Pancreas (tissue), 10 donors: ENCODE results near the gene NDUFB10. TPM values are rescaled to one million over a fixed set of nuclear protein-coding genes. Genes with fewer than 3 reads are reported as not detected.

Experiments
- ATAC-seq, 4 donors: fragments of 200-7000 bp; cut with Tn5 transposase; one replicate each; pipeline versions ENCODE4 v1.8.0 to v1.9.1; 2020; ENCODE audit warnings: mild to moderate bottlenecking in 4 of 4, moderate library complexity in 4 of 4
- DNase-seq, 6 donors: peaks; one replicate each; pipeline ENCODE4 v3.0.0-alpha.2; 2020
- FAIRE-seq: peaks from 2 replicates; lab custom pipeline; 2012; peaks lifted over from hg19 to GRCh38; lab: Jason Lieb, UNC
- H3K27ac ChIP-seq, 4 donors: fragments of 200-600 bp; sonication (generic); 1 replicate in 3 of 4; 2 replicates in 1 of 4; pipeline versions ENCODE4 v1.5.0 to v1.8.0; 2020
- H3K27me3 ChIP-seq, 4 donors: fragments of 200-600 bp; one replicate each; pipeline ENCODE4 v1.8.0; 2021
- H3K36me3 ChIP-seq, 3 donors: fragments of 200-600 bp; sonication (generic) in 1 of 3; one replicate each; pipeline versions ENCODE4 v1.5.0 to v1.8.0; 2020 to 2021
- H3K4me1 ChIP-seq, 3 donors: fragments of 200-600 bp; one replicate each; pipeline ENCODE4 v1.8.0; 2021
- H3K4me3 ChIP-seq, 4 donors: fragments of 200-600 bp; sonication (generic) in 2 of 4; one replicate each; pipeline versions ENCODE4 v1.5.0 to v1.8.0; 2020 to 2021
- H3K9me3 ChIP-seq, 4 donors: fragments of 200-600 bp; one replicate each; pipeline ENCODE4 v1.8.0; 2021
- WGBS, 2 donors: extraction: QIAGEN DNeasy Blood & Tissue Kit; methylation state at CpG; one replicate each; pipeline ENCODE4 v1.1.7; 2013; 5-methylcytosine and 5-hydroxymethylcytosine counted together
- intact Hi-C, 3 donors: fragments of 100-400 bp; cut with DNase I; formaldehyde crosslinking; loops; one replicate each; pipeline versions ENCODE4 v1.11.1 to v1.14.2; 2022
- polyA plus RNA-seq, 2 donors: library from polyadenylated mRNA; stranded (reverse); fragments of 200-250 nt; gene quantifications; one replicate each; pipeline ENCODE4 v1.2.3, GENCODE V29; 2013
- total RNA-seq, 6 donors: library from RNA; stranded (reverse); fragmentation: NEBNext Ultra II Directional in 4 of 6; extraction: Animal tissue kit (Norgen Biotek cat#: 25700) in 4 of 6; gene quantifications; one replicate each; pipeline versions ENCODE4 v1.2.1 to v1.2.4, GENCODE V29; 2021 to 2023
- TF ChIP-seq, protein P1 (sequence below), 4 donors: fragments of 200-600 bp; sonication (generic) in 3 of 4; IDR thresholded peaks; one replicate each; pipeline versions ENCODE4 v1.5.0 to v1.8.0; 2021; ENCODE audit warnings: antibody characterized with exemption in 4 of 4
- donor health status: healthy with polysubstance abuse.
- donor health status: DM: no; HTN: no; CAD: no; lungs with moderate emphysema.
- donor health status: DM: no; HTN: no; CAD: no.
- donor health status: control.
- donor health status: control.
- donor health status: Bipolar disorder and iron deficiency.
- donor health status: DM: yes; HTN: yes; CAD: no.
- donor health status: DM: no; HTN: no; CAD: no.
- donor health status: DM: no; HTN: no; CAD: no.
- donor health status: DM: yes; HTN: yes; CAD: no.

The NDUFB10 gene
- total and polyA plus RNA-seq, 8 donors: 54.0 to 108 (median 65.9) TPM

DNA sequence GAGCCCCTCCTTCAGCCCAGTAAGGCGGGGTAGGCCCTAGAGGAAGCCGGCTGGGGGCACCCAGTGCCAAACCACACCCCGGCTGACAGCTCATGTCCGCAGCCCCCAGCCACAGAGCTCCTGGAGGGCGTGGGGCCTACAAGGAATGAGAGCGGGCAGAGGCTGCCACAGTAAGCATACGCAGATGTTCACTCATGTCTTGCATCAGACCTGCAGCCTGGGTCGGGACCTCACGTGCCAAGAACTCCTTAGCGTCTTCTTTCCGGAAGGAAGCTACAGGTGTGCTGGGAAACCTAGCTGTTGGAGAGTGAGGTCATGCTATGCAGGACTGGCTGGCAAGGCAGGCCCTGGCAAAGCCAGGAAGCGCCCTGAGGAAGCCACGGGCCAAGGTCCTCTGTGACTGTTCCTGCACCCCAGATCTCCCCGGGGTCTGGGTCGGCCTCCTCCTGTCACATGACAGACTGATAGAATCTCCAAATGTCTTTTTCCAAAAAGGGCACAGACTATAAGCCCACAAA is 48.7 kb downstream of the NDUFB10 start:
- Histone ChIP-seq H3K9me3 (no peaks in the 10 kb centered on the region), H3K27ac (peak overlapping the region; percentile 69 to 90 (median 76)), H3K27me3 (no peaks in the 10 kb centered on the region), H3K4me3 (peak overlapping the region; percentile 4 to 100 (median 98)), H3K36me3 (peaks cover 0 to 4% (median 3%) of the 10 kb centered on the region in 3 donors), H3K4me1 (peaks cover 26 to 41% (median 33%) of the 10 kb centered on the region in 3 donors)
- DNase-seq (peak; percentile 31 to 85 (median 79)), ATAC-seq (peak; percentile 12 to 48 (median 37)), FAIRE-seq (no peak)
- intact Hi-C loops: no loop called here
- TF ChIP-seq, protein P1, sequence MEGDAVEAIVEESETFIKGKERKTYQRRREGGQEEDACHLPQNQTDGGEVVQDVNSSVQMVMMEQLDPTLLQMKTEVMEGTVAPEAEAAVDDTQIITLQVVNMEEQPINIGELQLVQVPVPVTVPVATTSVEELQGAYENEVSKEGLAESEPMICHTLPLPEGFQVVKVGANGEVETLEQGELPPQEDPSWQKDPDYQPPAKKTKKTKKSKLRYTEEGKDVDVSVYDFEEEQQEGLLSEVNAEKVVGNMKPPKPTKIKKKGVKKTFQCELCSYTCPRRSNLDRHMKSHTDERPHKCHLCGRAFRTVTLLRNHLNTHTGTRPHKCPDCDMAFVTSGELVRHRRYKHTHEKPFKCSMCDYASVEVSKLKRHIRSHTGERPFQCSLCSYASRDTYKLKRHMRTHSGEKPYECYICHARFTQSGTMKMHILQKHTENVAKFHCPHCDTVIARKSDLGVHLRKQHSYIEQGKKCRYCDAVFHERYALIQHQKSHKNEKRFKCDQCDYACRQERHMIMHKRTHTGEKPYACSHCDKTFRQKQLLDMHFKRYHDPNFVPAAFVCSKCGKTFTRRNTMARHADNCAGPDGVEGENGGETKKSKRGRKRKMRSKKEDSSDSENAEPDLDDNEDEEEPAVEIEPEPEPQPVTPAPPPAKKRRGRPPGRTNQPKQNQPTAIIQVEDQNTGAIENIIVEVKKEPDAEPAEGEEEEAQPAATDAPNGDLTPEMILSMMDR (IDR thresholded peaks at IDR 0.05): no peak
- WGBS, 2 donors: 24 to 33% methylated on average over 15 of the region's 15 CpGs

- H3K4me3 ChIP-seq: peak overlapping the region; percentile 81 to 100 (median 98)
- no peaks in the 10 kb centered on the region for H3K9me3 ChIP-seq
- H3K27me3 ChIP-seq: no peaks in the 10 kb centered on the region
- DNase-seq: peak in 5 of 6 donors; percentile 24 to 65 (median 59)
- H3K27ac ChIP-seq: peak overlapping the region; percentile 69 to 90 (median 76)
- no peaks in the 10 kb centered on the region for H3K36me3 ChIP-seq
- TF ChIP-seq, protein P1 (IDR thresholded peaks at IDR 0.05): no peak
- peaks cover 26 to 39% (median 33%) of the 10 kb centered on the region in 3 donors for H3K4me1 ChIP-seq
- intact Hi-C loops: no loop called here
- WGBS, 2 donors: 2 to 3% methylated on average over 20 to 23 of the region's 23 CpGs
- ATAC-seq: peak in 3 of 4 donors; percentile 5 to 23 (median 10)
- FAIRE-seq: no peak
Observed at GRCh38 chr16:2008631-2009163, 49.4 kb downstream of the NDUFB10 start.

DNA sequence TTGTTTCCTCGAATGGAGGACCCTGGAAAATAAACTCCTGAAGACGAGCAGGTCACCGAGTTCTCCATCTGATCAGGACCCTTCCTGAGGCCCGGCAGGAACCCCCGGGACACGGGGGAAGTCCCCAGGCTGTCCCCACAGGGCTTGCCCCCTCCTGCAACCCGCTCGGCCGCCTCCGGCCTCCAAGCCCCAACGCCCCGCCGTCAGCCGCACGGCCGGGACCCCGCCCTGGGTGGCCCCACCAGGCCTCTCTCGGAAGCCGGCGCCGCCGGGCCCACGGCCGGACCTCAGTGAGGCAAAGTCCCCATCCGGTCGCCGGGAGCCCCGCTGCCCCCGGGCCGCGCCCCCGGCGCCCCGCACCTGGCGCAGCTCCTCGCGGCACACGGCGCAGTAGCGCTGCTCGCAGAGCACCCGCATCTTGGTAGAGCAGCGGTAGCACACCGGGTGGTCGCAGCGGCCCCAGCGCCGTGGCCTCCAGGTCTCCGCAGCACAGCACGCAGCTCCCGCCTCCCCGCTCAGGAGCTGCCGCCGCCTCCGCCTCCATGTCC is 49.9 kb downstream of the NDUFB10 start:
- peaks cover 22 to 34% (median 30%) of the 10 kb centered on the region in 3 donors for H3K4me1 ChIP-seq

GRCh38 chr16:2009791-2010510 is 50.6 kb downstream of the NDUFB10 start, which contains the start of gene ZNF598:
ZNF598 (minus strand) TSS chr16:2009821.
- H3K4me1 ChIP-seq: peaks cover 17 to 27% (median 24%) of the 10 kb centered on the region in 3 donors
- intact Hi-C loops: no loop called here
- no peaks in the 10 kb centered on the region for H3K36me3 ChIP-seq
- peak within 1 kb of the TSS; percentile 70 to 90 (median 82) for H3K27ac ChIP-seq
- DNase-seq (peak; percentile 75 to 92 (median 84)), ATAC-seq (peak; percentile 82 to 92 (median 90)), FAIRE-seq (no peak)
- no peaks in the 10 kb centered on the region for H3K27me3 ChIP-seq
- peak within 1 kb of the TSS; percentile 81 to 100 (median 98) for H3K4me3 ChIP-seq
- WGBS, 2 donors: 3% methylated on average over 46 to 52 of the region's 52 CpGs
- TF ChIP-seq, protein P1 (IDR thresholded peaks at IDR 0.05): no peak
- no peaks in the 10 kb centered on the region for H3K9me3 ChIP-seq

More for the DNA sequence above, 49.9 kb downstream of the NDUFB10 start:
- FAIRE-seq (no peak), ATAC-seq (peak in 1 of 4 donors; percentile 1), DNase-seq (peak; percentile 23 to 85 (median 56))
- Histone ChIP-seq H3K36me3 (no peaks in the 10 kb centered on the region), H3K4me3 (peak overlapping the region; percentile 81 to 100 (median 98)), H3K27ac (peak overlapping the region; percentile 69 to 90 (median 76)), H3K27me3 (no peaks in the 10 kb centered on the region), H3K9me3 (no peaks in the 10 kb centered on the region)
- TF ChIP-seq, protein P1 (IDR thresholded peaks at IDR 0.05): no peak
- intact Hi-C loops: no loop called here
- WGBS, 2 donors: 0 to 1% methylated on average over 41 to 55 of the region's 55 CpGs

Other genes with a start within 250 kb of the NDUFB10 start
- 10 to 100 TPM; 27.4 to 37.8 (median 30.4) TPM for gene NME3, start 188.0 kb upstream of the NDUFB10 start, total RNA-seq
- gene NME3, start 188.0 kb upstream of the NDUFB10 start, polyA plus RNA-seq: 100 to 1,000 TPM; 232 to 297 TPM
- 1 to 10 TPM; 4.7 to 10.0 (median 6.8) TPM for gene EME2, start 186.7 kb upstream of the NDUFB10 start, total RNA-seq
- 10 to 100 TPM; 18.4 to 37.9 TPM for gene EME2, start 186.7 kb upstream of the NDUFB10 start, polyA plus RNA-seq
- 10 to 100 TPM; 42.4 to 74.5 (median 54.7) TPM for gene MRPS34, start 186.4 kb upstream of the NDUFB10 start, total RNA-seq
- gene MRPS34, start 186.4 kb upstream of the NDUFB10 start, polyA plus RNA-seq: 10 to 100 TPM; 76.0 to 84.1 TPM
- gene SPSB3, start 177.0 kb upstream of the NDUFB10 start, total RNA-seq: 10 to 100 TPM; 19.2 to 41.3 (median 37.2) TPM
- 100 to 1,000 TPM; 161 to 223 TPM for gene SPSB3, start 177.0 kb upstream of the NDUFB10 start, polyA plus RNA-seq
- gene NUBP2, start 176.6 kb upstream of the NDUFB10 start, total RNA-seq: 10 to 100 TPM; 20.4 to 42.5 (median 25.6) TPM
- gene NUBP2, start 176.6 kb upstream of the NDUFB10 start, polyA plus RNA-seq: 10 to 100 TPM; 55.7 to 58.8 TPM
- gene IGFALS, start 165.8 kb upstream of the NDUFB10 start, total RNA-seq: 1 to 10 TPM; 1.0 to 3.8 (median 2.3) TPM
- 1 to 10 TPM; 4.4 to 8.2 TPM for gene IGFALS, start 165.8 kb upstream of the NDUFB10 start, polyA plus RNA-seq
- 10 to 100 TPM; 26.6 to 39.5 (median 34.6) TPM for gene HAGH, start 132.7 kb upstream of the NDUFB10 start, total RNA-seq
- 10 to 100 TPM; 57.9 to 63.7 TPM for gene HAGH, start 132.7 kb upstream of the NDUFB10 start, polyA plus RNA-seq
- gene FAHD1, start 132.3 kb upstream of the NDUFB10 start, total RNA-seq: 10 to 100 TPM in 3 of 6 donors, 1 to 10 TPM in 3; 5.1 to 14.4 (median 10.2) TPM
- 10 to 100 TPM; 12.4 to 12.7 TPM for gene FAHD1, start 132.3 kb upstream of the NDUFB10 start, polyA plus RNA-seq
- under 1 TPM in 1 of 6 donors, not detected in 5; 0.44 TPM for gene MEIOB, start 87.4 kb upstream of the NDUFB10 start, total RNA-seq
- gene MEIOB, start 87.4 kb upstream of the NDUFB10 start, polyA plus RNA-seq: under 1 TPM in 1 of 2 donors, not detected in 1; 0.26 TPM
- not detected for gene HS3ST6, start 41.1 kb upstream of the NDUFB10 start, total RNA-seq
- under 1 TPM in 1 of 2 donors, not detected in 1; 0.11 TPM for gene HS3ST6, start 41.1 kb upstream of the NDUFB10 start, polyA plus RNA-seq
- 10 to 100 TPM; 29.7 to 77.4 (median 57.0) TPM for gene MSRB1, start 16.3 kb upstream of the NDUFB10 start, total RNA-seq
- 10 to 100 TPM; 47.0 to 94.4 TPM for gene MSRB1, start 16.3 kb upstream of the NDUFB10 start, polyA plus RNA-seq
- gene RPL3L, start 4.8 kb upstream of the NDUFB10 start, total RNA-seq: 10 to 100 TPM in 3 of 6 donors, under 1 TPM in 2, not detected in 1; 0.09 to 35.3 (median 11.0) TPM
- gene RPL3L, start 4.8 kb upstream of the NDUFB10 start, polyA plus RNA-seq: 10 to 100 TPM in 1 of 2 donors, under 1 TPM in 1; 0.05 to 11.3 TPM
- gene RPS2, start 5.3 kb downstream of the NDUFB10 start, total RNA-seq: 1,000 to 10,000 TPM; 1,316 to 3,013 (median 1,806) TPM
- 1,000 to 10,000 TPM; 1,574 to 3,219 TPM for gene RPS2, start 5.3 kb downstream of the NDUFB10 start, polyA plus RNA-seq
- not detected for gene RNF151, start 7.3 kb downstream of the NDUFB10 start, total RNA-seq
- under 1 TPM; 0.12 to 0.61 TPM for gene RNF151, start 7.3 kb downstream of the NDUFB10 start, polyA plus RNA-seq
- gene TBL3, start 12.5 kb downstream of the NDUFB10 start, total RNA-seq: 10 to 100 TPM; 14.7 to 23.5 (median 19.4) TPM
- 10 to 100 TPM; 55.8 to 63.7 TPM for gene TBL3, start 12.5 kb downstream of the NDUFB10 start, polyA plus RNA-seq
- gene NOXO1, start 21.9 kb downstream of the NDUFB10 start, total RNA-seq: under 1 TPM in 5 of 6 donors, not detected in 1; 0.35 to 0.69 (median 0.52) TPM
- 1 to 10 TPM in 1 of 2 donors, under 1 TPM in 1; 0.70 to 1.6 TPM for gene NOXO1, start 21.9 kb downstream of the NDUFB10 start, polyA plus RNA-seq
- 10 to 100 TPM; 17.1 to 31.9 (median 25.9) TPM for gene GFER, start 24.7 kb downstream of the NDUFB10 start, total RNA-seq
- 10 to 100 TPM; 25.7 to 62.0 TPM for gene GFER, start 24.7 kb downstream of the NDUFB10 start, polyA plus RNA-seq
- 1 to 10 TPM in 1 of 6 donors, under 1 TPM in 5; 0.19 to 1.5 (median 0.55) TPM for gene SYNGR3, start 30.4 kb downstream of the NDUFB10 start, total RNA-seq
- gene SYNGR3, start 30.4 kb downstream of the NDUFB10 start, polyA plus RNA-seq: 1 to 10 TPM in 1 of 2 donors, under 1 TPM in 1; 0.57 to 3.1 TPM
- gene ZNF598, start 50.3 kb downstream of the NDUFB10 start, total RNA-seq: 10 to 100 TPM; 26.0 to 93.6 (median 42.4) TPM
- gene ZNF598, start 50.3 kb downstream of the NDUFB10 start, polyA plus RNA-seq: 10 to 100 TPM; 71.0 to 73.5 TPM
- 1 to 10 TPM in 2 of 6 donors, under 1 TPM in 4; 0.43 to 1.9 (median 0.50) TPM for gene NPW, start 60.2 kb downstream of the NDUFB10 start, total RNA-seq
- 1 to 10 TPM; 1.3 to 2.7 TPM for gene NPW, start 60.2 kb downstream of the NDUFB10 start, polyA plus RNA-seq
- gene NHERF2, start 67.4 kb downstream of the NDUFB10 start, total RNA-seq: 10 to 100 TPM; 14.7 to 28.9 (median 23.0) TPM
- gene NHERF2, start 67.4 kb downstream of the NDUFB10 start, polyA plus RNA-seq: 100 to 1,000 TPM in 1 of 2 donors, 10 to 100 TPM in 1; 60.7 to 144 TPM
- 10 to 100 TPM in 1 of 6 donors, 1 to 10 TPM in 5; 5.2 to 10.4 (median 8.4) TPM for gene NTHL1, start 88.3 kb downstream of the NDUFB10 start, total RNA-seq
- 10 to 100 TPM; 22.1 to 22.8 TPM for gene NTHL1, start 88.3 kb downstream of the NDUFB10 start, polyA plus RNA-seq
- gene TSC2, start 88.4 kb downstream of the NDUFB10 start, total RNA-seq: 10 to 100 TPM; 51.0 to 91.7 (median 77.6) TPM
- gene TSC2, start 88.4 kb downstream of the NDUFB10 start, polyA plus RNA-seq: 100 to 1,000 TPM; 119 to 172 TPM
- 10 to 100 TPM; 29.8 to 50.5 (median 39.5) TPM for gene PKD1, start 176.4 kb downstream of the NDUFB10 start, total RNA-seq
- gene PKD1, start 176.4 kb downstream of the NDUFB10 start, polyA plus RNA-seq: 100 to 1,000 TPM in 1 of 2 donors, 10 to 100 TPM in 1; 68.6 to 127 TPM
- gene RAB26, start 189.1 kb downstream of the NDUFB10 start, total RNA-seq: 10 to 100 TPM; 19.2 to 36.8 (median 28.4) TPM
- 100 to 1,000 TPM; 161 to 255 TPM for gene RAB26, start 189.1 kb downstream of the NDUFB10 start, polyA plus RNA-seq
- gene TRAF7, start 196.2 kb downstream of the NDUFB10 start, total RNA-seq: 10 to 100 TPM; 25.3 to 45.1 (median 40.8) TPM
- gene TRAF7, start 196.2 kb downstream of the NDUFB10 start, polyA plus RNA-seq: 10 to 100 TPM; 24.5 to 30.1 TPM
- gene CASKIN1, start 237.1 kb downstream of the NDUFB10 start, total RNA-seq: 1 to 10 TPM in 2 of 6 donors, under 1 TPM in 4; 0.61 to 1.7 (median 0.81) TPM
- gene CASKIN1, start 237.1 kb downstream of the NDUFB10 start, polyA plus RNA-seq: 1 to 10 TPM; 1.5 to 2.1 TPM
- 10 to 100 TPM; 16.6 to 27.0 (median 19.1) TPM for gene MLST8, start 245.9 kb downstream of the NDUFB10 start, total RNA-seq
- gene MLST8, start 245.9 kb downstream of the NDUFB10 start, polyA plus RNA-seq: 10 to 100 TPM; 59.3 to 62.8 TPM